Left hindlimb (tissue), 1 donor: ENCODE measurements around the gene TBC1D19.
"Not testable (repeated sequence)": the region's sequence is repeated elsewhere in the genome, so short reads cannot be mapped to it uniquely, and the experiment has no call there.

ENCODE experiments used
- DNase-seq: peaks from one replicate; pipeline ENCODE4 v3.0.0-alpha.2; 2018

TBC1D19 gene, protein sequence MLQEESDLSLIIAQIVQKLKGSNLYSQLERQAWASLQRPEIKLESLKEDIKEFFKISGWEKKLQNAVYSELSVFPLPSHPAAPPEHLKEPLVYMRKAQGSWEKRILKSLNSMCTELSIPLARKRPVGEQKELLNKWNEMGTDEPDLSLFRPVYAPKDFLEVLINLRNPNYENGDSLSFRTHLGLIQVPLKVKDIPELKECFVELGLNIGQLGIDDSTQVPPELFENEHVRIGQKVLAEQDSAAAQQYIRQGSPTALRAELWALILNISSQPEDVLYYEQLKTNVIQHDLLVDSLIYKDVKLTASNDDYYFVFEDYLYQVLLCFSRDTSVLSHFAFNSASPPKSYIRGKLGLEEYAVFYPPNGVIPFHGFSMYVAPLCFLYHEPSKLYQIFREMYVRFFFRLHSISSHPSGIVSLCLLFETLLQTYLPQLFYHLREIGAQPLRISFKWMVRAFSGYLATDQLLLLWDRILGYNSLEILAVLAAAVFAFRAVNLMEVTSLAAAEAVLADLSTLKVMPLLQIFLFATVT

DNA sequence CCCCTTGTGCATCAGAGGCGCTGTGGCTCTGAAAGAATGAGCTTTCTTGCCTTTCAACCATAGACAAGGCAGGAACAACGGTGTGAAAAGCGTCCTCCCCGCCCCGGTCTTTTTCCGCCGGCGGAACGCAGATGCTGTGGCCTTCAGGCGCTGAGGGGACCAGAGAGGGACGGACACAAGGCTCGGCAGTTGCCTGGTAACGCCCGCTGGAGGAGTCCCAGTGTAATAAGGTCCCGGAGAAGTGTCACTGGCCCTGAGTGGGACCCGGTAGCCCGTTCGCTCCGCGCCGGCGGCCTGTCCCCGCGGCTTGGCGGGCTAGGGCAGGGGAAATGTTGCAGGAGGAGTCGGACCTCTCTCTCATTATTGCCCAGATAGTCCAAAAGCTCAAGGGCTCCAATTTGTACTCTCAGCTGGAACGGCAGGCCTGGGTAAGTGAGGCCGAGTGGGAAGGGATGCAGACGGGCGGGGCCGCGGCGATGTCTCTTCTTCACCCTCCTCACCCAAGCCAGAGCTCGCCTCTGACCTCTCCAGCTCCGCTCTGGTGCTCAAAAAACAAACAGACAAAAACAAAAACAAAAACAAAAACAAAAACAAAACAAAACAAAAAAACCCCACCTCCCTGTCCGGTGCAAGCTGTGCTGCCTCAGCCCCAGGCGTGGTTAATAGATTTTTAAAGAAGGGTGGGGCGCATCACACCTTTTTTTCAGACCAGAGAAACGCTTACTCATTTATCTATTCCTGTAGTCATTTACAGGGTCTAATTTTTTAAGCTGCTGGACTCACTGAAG, at the start of gene TBC1D19:
TSS of gene TBC1D19 (plus strand) at position 220 of the 788 bp plus-strand sequence. CDS start at position 330, 110 bp downstream.
- DNase-seq: peak; percentile 91

- DNase-seq: no peak
Measured at GRCh38 chr4:26542991-26543390, 40.9 kb upstream of the TBC1D19 start.

- no peak for DNase-seq
Measured at GRCh38 chr4:26544421-26544820, 39.5 kb upstream of the TBC1D19 start.

DNA sequence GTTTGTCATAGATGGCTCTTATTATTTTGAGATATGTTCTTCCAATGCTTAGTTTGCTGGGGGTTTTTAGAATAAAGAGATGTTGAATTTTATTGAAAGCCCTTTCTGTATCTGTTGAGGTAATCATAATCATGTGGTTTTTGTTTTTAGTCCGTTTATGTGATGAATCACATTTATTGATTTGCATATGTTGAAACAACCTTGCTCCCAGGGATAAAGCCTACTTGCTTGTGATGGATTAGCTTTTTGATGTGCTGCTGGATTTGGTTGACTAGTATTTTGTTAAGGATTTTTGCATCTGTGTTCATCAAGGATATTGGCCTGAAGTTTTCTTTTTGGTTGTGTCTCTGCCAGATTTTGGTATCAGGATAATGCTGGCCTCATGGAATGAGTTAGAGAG, 35.5 kb upstream of the TBC1D19 start:
- not testable (repeated sequence) for DNase-seq

GRCh38 chr4:26557164-26557563, 26.7 kb upstream of the TBC1D19 start:
- DNase-seq: peak; percentile 69

DNA sequence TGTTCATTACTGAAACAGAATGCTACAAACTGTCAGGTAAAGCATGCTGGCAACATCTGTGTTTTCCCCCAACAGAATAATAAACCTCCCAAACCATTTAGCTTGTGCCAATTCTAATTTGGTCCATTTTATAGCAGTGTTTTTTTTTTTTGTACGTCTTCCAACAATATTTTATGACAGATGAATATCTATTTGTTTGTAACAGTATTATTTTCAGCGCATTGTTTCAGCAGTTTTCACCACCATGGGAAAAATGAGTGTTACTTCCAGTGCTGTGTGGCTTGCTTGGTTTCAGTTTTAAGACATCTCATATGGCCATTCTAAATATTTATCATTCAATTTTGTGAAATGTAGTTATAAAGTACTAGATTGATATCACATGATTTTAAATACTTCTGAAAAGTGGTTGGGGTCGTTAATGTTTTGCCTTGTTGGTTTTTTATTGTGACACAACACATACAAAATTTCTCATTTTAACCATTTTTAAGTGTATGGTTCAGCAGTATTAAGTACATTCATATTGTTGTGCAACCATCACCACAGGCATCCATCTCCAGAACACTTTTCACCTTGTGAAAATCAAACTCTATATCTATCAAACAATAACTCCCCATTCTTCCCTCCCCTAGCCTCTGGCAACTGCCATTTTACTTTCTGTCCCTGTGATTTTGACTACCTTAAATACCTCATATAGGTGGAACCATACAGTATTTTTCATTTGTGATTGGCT, 25.6 kb upstream of the TBC1D19 start:
- no peak for DNase-seq

- no peak for DNase-seq
Measured at GRCh38 chr4:26566133-26566532, 17.8 kb upstream of the TBC1D19 start.

- DNase-seq: no peak
Measured at GRCh38 chr4:26568446-26568994, 15.4 kb upstream of the TBC1D19 start.

- DNase-seq: no peak
Measured at GRCh38 chr4:26570596-26570995, 13.3 kb upstream of the TBC1D19 start.

- no peak for DNase-seq
Measured at GRCh38 chr4:26573389-26573794, 10.5 kb upstream of the TBC1D19 start.

GRCh38 chr4:26574563-26574962, 9.3 kb upstream of the TBC1D19 start:
- no peak for DNase-seq

GRCh38 chr4:26576231-26576739, 7.6 kb upstream of the TBC1D19 start:
- DNase-seq: no peak

GRCh38 chr4:26577066-26577465, 6.8 kb upstream of the TBC1D19 start:
- DNase-seq: no peak

- DNase-seq: no peak
Measured at GRCh38 chr4:26579169-26579568, 4.7 kb upstream of the TBC1D19 start.

DNA sequence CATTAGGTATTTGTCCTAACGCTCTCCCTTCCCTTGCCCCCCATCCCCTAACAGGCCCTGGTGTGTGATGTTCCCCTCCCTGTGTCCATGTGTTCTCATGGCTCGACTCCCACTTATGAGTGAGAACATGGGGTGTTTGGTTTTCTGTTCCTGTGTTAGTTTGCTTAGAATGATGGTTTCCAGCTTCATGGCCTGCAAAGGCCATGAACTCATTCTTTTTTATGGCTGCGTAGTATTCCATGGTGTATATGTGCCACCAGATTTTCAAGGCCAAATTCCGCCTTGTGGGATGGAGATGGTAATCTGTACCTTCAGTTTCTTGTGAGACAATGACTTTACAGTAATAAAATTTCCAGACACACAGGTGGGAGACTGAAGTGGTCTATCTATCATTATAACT, 2.5 kb upstream of the TBC1D19 start:
- not testable (repeated sequence) for DNase-seq

DNA sequence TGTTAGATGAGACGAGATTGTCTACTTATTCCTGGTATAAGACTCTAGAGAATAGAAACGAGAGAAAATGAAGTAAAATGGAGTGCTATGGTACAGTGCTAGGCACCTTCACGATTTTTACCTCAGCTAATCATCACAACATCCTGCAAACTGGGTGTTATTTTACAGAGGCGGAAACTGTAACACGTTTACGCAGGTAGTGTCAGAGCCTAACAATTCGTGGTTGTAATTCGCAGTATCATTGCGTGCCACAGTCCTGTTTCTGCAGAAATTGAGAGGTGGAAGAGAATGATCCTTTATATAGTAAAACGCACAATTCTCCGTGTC, 383 bp upstream of the TBC1D19 start:
- DNase-seq: no peak

DNA sequence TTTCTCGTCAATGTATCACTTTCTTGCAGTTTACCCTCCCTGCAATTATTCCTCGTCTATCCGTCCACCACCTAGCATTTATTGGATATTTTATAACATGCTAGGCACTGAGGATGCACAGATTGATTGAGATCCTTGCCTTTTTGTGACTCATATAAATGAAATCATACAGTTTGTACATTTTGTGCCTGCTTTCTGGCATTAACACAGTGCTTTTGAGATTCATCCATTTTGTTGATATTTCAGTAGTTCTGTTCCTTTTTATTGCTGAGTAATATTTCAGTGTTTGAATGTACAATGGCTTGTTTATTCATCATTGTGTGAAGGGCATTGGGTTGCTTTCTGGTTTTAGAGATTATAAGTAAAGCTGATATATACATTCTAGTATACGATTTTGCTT, 841 bp downstream of the TBC1D19 start:
- DNase-seq: no peak

GRCh38 chr4:26589705-26590104, 5.8 kb downstream of the TBC1D19 start:
- DNase-seq: no peak

DNA sequence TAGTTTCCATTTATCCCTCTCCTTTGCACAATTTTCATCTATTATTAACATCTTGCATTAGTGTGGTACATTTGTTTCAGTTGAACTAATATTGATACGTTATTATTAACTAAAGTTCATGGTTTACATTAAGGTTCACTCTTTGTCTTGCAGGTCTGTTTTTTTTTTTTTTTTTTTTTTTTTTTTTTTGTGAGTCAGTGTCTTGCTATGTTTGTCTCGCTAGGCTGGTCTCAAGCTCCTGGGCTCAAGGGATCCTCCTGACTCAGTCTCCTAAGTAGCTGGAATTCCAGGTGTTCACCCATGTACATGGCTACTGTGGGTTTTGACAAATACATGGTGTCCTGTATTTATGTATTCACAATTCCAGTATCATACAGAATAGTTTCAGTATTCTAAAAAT, 6.8 kb downstream of the TBC1D19 start:
- no peak for DNase-seq

- DNase-seq: not testable (repeated sequence)
Measured at GRCh38 chr4:26593557-26593956, 9.7 kb downstream of the TBC1D19 start.

GRCh38 chr4:26594371-26594770, 10.5 kb downstream of the TBC1D19 start:
- DNase-seq: no peak

DNA sequence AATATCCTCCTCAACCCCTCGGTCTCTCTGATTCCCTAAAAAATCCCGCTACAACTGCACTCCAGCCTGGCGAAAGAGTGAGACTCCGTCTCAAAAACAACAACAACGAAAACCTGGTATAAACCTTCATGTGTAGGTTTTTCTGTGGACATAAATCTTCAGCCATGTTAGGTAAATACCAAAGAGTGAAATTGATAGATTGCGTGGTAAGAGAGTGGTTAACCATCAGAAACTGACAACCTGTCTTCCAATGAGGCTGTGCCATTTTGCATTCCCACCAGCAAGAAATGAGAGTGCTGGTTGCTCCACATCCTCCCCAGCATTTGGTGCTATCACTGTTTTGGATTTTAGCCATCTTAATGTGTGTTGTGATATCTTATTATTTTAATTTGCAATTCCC, 10.9 kb downstream of the TBC1D19 start:
- DNase-seq: no peak

GRCh38 chr4:26596843-26597242, 13.0 kb downstream of the TBC1D19 start:
- no peak for DNase-seq
